Activated naive CD4-positive, alpha-beta T cell treated with anti-CD3 and anti-CD28 coated beads, Interleukin-2, amount 50 U/mL, for 72 hours (primary cell): ENCODE results near the gene MIDN. TPM values are rescaled to one million over a fixed set of nuclear protein-coding genes. Genes with fewer than 3 reads are reported as not detected.

Experiments
- ATAC-seq, 2 donors: fragments of 150-1000 bp; cut with Tn5 transposase; 2 replicates each; pipeline ENCODE4 v1.10.0; 2021; ENCODE audit warnings: mild to moderate bottlenecking in 2 of 2, moderate library complexity in 2 of 2
- DNase-seq, 2 donors: peaks; one replicate each; pipeline ENCODE4 v3.0.0; 2021 to 2022; ENCODE audit warnings: low spot score in 2 of 2
- H3K27ac Mint-ChIP-seq, 2 donors: one replicate each; pipeline ENCODE4 v1.8.0; 2022; ENCODE audit warnings: mild to moderate bottlenecking in 2 of 2, mixed read lengths in 2 of 2
- H3K36me3 Mint-ChIP-seq, 2 donors: one replicate each; pipeline ENCODE4 v1.8.0; 2022; ENCODE audit warnings: mixed read lengths in 2 of 2
- H3K9me3 Mint-ChIP-seq, 2 donors: one replicate each; pipeline ENCODE4 v1.8.0; 2022; ENCODE audit warnings: mixed read lengths in 2 of 2
- total RNA-seq, 2 donors: library from RNA; stranded (reverse); gene quantifications; one replicate each; pipeline ENCODE4 v1.2.3, GENCODE V29; 2022

The MIDN gene
- total RNA-seq, 2 donors from 2014 or later, result 52.9 to 113 TPM

DNA sequence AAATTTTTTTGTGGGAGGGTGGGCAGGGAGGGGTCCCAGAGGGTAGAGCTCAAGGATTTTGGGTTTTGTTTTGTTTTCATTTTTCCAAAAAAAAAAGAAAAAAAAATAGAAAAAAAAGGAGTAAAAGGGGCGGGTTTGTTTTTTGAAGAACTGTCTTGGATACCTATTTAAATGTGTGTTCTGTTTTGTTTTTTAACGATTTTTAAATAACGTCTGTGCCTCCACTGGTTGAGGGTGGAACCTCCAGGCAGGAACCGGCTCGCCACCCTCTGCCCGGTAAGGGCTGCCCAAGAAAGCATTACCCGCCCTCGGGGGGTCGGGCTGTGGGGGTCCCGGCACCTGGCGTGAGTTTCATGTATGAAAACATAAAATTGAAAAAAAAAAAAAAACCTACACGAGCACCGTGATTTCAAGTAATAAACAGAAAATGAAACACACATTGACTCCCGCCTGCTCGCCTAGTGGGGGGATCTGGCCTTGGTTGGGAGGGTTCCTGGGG is 10.4 kb downstream of the MIDN start:
- ATAC-seq, result no peak
- no peak for DNase-seq
- Mint-ChIP-seq H3K27ac (peak overlapping the region; percentile 92 to 96), H3K9me3 (no peaks in the 10 kb centered on the region), H3K36me3 (peaks cover 16 to 25% of the 10 kb centered on the region in 2 donors)

DNA sequence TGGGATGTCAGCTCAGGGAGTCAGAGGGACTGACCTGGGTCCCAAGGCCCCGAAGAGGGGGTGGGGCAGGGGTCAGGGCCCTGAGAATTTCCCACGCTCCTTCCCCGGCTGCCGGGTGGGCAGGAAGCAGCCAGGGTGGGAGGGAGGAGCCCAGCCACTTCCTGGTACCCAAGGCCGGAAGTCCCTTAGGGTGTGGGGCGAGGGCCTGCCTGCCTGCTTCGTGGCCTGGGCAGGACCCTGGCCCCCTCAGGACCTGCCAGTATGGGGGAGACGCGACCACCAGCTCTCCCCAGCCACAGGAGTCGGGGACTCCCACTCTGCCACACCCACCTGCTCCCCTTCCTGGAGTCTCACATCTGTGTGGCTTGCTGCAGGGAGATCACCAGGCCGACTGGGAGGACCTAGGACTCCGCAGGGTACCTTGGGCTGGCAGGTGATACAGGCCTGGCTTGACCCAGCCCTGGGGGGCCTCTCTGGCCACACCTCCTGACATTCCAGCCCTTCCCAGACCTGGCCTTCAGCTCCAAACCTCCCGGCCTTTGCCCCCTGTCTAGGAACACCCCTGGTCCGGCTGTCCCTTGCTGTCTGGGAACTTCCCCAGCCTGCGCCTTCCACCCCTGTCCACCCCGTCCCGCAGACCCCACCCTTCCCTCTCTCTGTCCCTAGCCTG is 11.0 kb downstream of the MIDN start:
- Mint-ChIP-seq H3K27ac (peak overlapping the region; percentile 92 to 96), H3K9me3 (no peaks in the 10 kb centered on the region), H3K36me3 (peaks cover 16 to 25% of the 10 kb centered on the region in 2 donors)
- peak; percentile 69 to 87 for DNase-seq
- ATAC-seq, result peak; percentile 40 to 42

DNA sequence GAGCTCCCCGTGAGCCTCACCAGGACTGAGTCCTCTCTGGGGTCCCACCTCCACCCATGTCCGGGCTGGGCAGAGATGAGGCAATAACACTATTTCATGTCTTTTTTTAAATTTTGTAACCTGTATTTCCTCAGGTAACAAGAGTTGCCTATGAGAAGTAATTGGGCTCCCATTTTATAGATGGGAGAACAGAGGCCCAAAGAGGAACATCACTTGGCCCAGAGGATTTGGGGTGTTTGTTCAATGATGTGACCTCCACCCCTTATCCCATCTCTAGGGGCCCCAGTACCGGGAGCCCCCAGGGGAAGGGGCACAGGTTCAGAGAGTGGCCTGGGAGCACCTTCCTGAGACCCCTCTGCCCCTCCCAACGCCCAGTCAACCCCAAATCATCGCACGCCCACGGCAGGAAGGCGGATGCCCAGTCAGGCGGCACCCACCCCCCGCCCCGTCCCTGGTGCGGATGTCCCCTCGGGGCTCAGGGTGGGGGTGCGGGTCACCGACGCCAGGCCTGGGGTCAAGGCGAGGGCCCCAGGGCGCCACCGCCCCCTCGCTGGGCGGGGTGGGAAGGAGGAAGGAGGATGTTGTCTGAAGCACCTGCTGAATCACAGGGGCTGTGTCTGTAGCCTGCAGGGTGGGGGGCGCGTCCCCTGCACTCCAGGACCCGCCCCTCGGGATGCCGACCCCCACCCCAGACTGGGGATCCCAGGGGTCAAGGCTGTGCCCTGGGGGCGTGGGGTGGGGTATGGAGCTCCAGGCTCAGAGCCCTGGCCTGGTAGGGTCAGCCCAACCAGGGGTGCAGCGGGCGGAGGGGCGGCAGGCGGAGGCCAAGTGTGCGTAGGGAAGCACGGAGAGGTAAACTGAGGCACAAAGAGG is 11.7 kb downstream of the MIDN start:
- Mint-ChIP-seq H3K27ac (peak overlapping the region; percentile 92 to 96), H3K36me3 (peaks cover 10 to 25% of the 10 kb centered on the region in 2 donors), H3K9me3 (no peaks in the 10 kb centered on the region)
- ATAC-seq, result peak; percentile 38 to 47
- peak in 1 of 2 donors; percentile 85 for DNase-seq

DNA sequence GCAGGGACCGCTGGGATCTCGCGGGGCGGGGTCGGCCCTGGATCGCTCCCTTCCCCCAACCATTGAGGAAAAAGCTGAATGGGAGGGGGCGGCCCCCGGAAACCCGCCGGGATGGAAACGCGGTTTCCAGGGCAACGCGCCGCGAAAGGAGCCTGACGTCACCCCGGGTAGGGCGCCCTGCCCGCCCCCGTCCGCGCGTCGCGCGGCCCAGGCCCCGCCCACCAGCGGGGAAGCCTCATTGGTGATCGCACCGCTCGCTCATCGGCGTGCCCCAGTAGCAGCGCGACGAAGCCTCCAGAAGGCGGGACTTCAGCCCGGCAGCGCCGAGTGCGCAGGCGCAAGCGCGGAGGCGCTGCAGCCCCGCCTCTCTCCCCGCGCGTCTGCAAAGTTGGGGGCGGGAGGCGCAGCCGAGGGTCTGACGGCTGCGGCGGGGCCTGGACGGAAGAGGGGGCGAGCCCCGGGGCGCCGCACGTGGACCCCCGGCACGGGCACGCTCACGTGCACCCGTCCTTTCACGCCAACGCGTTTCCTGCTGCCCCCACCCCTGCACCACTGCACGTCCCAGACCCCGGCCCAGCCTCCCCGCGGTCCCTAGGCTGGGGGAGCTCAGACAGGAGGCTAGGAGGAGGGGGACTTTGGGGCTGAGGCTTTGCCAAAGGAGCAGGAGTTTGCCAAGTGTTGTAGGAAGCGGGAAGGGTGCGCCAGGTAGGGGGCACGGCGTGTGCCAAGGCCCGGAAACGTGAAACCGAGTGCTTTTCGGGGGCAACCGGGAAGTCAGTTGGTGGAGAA is 12.6 kb downstream of the MIDN start:
- peaks cover 9 to 25% of the 10 kb centered on the region in 2 donors for H3K36me3 Mint-ChIP-seq
- ATAC-seq (peak; percentile 79 to 87), DNase-seq (peak; percentile 98 to 99)
- H3K9me3 Mint-ChIP-seq, result no peaks in the 10 kb centered on the region
- peak overlapping the region; percentile 92 to 97 for H3K27ac Mint-ChIP-seq

DNA sequence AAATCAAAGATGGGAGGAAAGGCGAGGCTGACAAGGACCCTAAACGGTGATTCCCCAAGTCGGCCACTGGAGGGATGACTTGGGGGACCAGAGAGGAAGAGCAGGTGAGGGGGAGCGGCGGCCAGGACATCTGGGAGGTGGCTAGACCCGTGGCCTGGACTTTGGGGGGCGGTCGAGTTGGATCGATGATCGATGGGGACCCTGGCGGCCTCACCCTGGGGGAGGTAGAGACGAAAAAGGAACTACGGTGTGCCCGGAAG is 13.1 kb downstream of the MIDN start:
- Mint-ChIP-seq H3K9me3 (no peaks in the 10 kb centered on the region), H3K36me3 (peaks cover 9 to 25% of the 10 kb centered on the region in 2 donors), H3K27ac (peak overlapping the region; percentile 92 to 97)
- DNase-seq, result no peak
- no peak for ATAC-seq

DNA sequence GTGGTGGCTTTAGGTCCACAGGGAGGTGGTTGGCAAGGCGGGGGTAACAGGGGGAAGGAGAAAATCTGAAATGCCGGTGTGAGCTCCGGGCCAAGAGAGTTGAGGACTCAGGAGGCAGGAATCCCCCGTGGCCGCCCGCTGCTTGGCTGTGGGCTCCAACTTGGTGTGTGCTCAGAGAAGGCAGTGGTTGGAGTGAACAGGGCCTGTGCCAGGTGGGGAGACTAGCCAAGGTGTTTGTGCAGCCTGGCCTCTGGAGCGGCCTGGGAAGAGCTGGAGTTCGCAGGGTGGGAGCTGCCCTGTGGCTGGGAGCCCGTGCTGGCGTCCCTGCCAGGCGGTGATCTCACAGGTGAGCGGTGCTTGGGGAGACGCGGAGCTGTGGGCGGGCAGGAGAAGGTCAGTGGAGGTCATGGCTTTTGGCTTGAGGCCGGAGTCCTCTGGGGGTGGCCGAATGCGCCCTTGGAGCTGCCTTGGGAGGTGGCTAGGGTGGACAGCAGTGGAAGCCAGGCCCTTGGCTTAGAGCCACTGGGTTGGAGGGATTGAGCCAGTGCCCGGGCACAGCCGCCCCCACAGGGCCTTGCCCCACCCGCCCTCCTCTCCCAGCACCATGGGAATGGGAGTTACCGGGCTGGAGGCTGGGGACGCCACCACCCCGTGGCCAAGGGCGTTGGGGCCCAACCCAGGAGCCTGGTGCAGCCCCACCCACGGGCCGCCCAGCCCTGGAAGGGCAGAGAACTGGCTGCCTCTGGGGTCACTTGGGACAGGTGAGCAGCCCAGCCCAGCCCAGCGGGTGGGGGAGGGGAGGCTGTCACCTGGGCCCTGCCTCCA is 13.6 kb downstream of the MIDN start:
- no peaks in the 10 kb centered on the region for H3K9me3 Mint-ChIP-seq
- no peak for ATAC-seq
- DNase-seq, result no peak
- H3K27ac Mint-ChIP-seq, result peak overlapping the region; percentile 92 to 97
- H3K36me3 Mint-ChIP-seq, result peaks cover 9 to 25% of the 10 kb centered on the region in 2 donors

DNA sequence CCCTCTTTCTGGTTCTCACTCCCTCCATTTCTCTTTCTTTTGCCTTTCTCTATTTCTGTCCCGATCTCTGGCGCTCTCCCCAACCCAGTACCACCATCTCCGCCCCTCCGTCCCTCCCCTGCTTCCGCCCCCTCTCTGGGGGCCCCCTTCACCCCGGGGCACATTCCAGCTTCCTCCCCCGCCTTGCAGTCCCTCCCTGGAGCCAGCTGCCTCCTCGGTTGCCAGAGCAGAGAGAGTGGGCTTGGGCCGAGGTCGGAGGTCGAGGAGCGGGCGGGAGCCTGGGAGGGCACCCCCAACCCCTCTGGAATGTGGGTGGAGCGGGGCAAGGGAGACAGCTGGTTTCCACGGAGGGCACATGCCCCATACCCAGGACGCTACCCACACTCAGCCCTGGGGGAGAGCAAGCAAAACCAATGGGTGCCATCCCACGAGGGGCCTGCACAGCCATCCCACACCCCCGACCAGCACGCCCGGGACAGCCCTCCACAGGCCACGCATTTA is 14.3 kb downstream of the MIDN start:
- no peak for DNase-seq
- Mint-ChIP-seq H3K9me3 (no peaks in the 10 kb centered on the region), H3K27ac (peak overlapping the region in 1 of 2 donors; percentile 53), H3K36me3 (peaks cover 9 to 22% of the 10 kb centered on the region in 2 donors)
- ATAC-seq, result no peak

DNA sequence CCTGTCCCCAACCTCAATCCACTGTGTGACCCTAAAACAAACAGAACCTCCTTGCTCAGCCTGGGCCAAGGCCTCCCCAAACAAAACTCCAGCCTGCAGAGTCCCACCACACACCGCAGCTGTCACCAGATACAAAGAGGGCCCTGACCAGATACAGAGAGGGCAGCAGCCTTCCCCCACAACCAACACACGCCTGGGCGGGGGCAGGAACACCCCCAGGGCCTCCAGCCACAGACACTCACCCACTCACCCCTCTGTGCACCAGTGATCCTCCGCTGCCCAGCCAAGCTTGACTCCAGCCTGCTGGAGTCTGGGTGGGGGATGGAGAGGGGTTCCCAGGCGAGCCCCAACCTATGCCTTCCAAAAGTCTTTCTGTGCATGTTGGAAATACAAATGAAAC is 14.8 kb downstream of the MIDN start:
- Mint-ChIP-seq H3K27ac (peak overlapping the region in 1 of 2 donors; percentile 53), H3K9me3 (no peaks in the 10 kb centered on the region), H3K36me3 (peaks cover 9 to 21% of the 10 kb centered on the region in 2 donors)
- ATAC-seq (no peak), DNase-seq (no peak)

DNA sequence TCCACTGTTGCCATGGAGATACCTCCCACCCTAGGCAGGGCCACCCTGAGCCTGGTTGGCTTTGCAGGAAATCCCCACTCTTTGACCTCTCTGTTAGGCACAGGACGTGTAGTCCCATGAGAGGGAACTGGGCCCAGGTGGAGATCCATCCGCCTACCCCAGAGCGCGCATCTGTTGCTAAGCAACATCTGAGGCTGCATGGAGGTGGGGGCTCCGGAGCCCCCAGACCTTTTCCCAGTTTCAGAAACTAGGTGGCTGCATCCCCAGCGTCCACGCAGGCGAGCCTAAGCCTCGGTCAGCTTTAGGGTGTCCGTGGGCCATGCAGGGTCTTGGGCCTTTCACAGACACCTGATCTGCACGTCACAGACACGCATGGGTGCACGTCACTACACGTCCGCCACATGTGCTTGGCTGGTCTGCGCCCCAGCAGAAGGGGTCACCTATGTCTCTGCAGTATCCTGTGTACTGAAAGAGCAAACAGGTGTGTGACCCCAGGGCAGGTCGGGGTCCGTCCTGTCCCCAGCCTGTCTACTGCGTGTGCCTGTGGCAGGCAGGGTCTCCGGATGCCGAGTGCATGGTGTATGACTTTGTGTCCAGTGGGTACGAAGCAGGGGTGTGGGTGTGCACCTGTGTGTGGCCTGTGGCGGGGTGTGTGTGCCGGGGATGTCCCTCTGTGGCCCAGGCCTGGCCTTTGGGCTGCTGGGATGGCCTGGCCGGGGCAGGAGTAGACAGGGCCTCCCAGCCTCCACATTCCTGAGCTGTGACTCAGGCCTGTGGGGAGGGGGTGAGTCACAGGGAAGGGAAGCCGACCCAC is 16.6 kb downstream of the MIDN start:
- Mint-ChIP-seq H3K36me3 (peaks cover 11 to 12% of the 10 kb centered on the region in 2 donors), H3K9me3 (no peaks in the 10 kb centered on the region), H3K27ac (peak overlapping the region in 1 of 2 donors; percentile 47)
- ATAC-seq, result peak in 1 of 2 donors; percentile 2
- peak in 1 of 2 donors; percentile 77 for DNase-seq

DNA sequence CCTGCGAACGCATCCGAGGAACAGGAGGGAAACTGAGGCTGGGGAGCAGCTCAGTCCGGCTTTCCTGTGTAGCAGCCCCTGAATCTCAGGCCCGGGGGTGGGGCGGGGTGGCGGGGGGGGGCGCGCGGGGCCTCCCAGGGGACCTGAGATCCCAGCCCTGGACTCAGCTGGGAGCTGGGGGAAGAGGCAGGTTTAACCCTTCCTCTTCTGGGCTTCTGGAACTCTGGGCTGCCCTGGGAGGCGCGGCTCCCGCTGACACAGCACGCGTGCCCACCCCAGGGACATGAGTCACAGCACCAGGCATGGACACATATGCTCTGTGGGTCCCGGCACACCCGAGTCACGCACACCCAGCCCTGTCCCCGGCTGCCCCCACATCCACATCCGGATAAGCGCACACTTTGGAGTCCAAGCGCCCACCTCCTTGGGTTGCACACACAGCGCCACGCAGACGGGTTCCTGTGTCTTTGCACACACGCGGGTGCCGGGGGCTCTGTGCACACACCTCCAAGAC is 17.3 kb downstream of the MIDN start:
- peak in 1 of 2 donors; percentile 78 for DNase-seq
- Mint-ChIP-seq H3K27ac (no peak overlapping the region), H3K9me3 (no peaks in the 10 kb centered on the region)

DNA sequence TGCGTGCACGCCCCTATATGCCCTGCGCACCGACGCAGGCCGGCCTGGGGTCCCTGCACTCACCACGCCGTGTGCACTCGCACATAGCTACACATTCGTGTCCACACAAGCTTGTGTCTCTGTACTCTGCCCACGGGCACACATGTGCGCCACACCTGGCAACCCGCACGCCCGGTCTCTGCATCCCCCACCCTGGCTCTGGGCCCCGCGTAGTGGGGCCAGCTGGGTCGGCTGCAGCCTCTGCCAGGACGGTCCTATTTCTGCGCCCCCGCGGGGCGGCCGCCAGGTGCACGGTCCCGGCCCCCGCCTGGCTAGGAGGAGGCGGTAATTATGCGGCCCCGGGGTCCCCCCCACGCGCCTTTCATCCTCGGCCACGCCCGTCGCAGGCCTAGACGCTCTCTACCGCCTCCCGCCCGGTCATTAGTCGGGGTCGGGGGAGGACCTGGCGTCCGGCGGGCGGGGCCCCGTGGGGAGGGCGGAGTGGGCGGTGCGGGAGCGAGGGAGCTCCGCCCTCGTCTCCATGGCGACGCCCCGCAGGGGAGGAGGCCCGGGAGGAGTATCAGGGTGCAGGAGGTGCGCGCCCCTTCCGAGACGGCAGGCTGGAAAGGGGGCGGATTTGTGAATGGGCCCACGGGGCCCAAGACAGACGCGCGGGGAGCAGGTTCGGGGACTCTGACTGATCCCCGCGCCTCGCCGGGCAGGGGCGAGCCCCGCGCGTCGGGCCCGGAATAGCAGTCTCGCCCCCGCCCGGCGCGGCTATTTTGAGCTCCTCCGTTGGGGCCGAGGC is 17.9 kb downstream of the MIDN start:
- Mint-ChIP-seq H3K27ac (no peak overlapping the region), H3K36me3 (peaks cover 23% of the 10 kb centered on the region in 2 donors), H3K9me3 (no peaks in the 10 kb centered on the region)
- DNase-seq, result peak; percentile 91 to 92
- ATAC-seq, result peak; percentile 42 to 58

More for the DNA sequence above, 17.3 kb downstream of the MIDN start:
- ATAC-seq, result peak; percentile 0 to 33
- H3K36me3 Mint-ChIP-seq, result peaks cover 18 to 19% of the 10 kb centered on the region in 2 donors

DNA sequence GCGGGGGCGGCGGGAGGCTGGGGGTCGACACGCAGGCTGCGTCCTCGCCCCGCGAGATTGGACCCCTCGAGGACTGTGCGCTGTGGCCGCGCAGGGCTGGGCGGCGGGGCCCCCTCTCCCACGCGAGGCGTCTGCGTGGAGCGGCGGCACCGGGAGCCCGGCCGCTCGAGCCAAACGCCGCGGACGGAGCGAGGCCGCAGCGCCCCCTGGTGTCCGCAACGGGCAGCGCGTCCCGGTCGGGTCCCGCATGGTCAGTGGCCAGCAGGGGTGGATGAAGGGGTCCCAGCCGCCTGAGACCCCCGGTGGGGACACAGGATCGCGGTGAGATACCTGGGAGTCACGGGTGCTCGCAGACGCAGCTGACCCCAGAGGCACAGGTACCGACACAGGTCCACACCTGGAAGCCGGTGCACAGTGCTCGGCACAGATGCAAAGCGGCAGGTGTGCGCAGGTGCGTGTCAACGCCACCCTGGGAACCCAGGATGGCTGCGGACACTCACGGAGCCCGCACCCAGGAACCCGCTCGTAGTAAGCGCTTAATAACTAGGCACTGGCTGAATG is 18.6 kb downstream of the MIDN start:
- Mint-ChIP-seq H3K27ac (no peak overlapping the region), H3K36me3 (peaks cover 23% of the 10 kb centered on the region in 2 donors), H3K9me3 (no peaks in the 10 kb centered on the region)
- peak; percentile 82 to 86 for DNase-seq
- peak; percentile 2 to 11 for ATAC-seq

DNA sequence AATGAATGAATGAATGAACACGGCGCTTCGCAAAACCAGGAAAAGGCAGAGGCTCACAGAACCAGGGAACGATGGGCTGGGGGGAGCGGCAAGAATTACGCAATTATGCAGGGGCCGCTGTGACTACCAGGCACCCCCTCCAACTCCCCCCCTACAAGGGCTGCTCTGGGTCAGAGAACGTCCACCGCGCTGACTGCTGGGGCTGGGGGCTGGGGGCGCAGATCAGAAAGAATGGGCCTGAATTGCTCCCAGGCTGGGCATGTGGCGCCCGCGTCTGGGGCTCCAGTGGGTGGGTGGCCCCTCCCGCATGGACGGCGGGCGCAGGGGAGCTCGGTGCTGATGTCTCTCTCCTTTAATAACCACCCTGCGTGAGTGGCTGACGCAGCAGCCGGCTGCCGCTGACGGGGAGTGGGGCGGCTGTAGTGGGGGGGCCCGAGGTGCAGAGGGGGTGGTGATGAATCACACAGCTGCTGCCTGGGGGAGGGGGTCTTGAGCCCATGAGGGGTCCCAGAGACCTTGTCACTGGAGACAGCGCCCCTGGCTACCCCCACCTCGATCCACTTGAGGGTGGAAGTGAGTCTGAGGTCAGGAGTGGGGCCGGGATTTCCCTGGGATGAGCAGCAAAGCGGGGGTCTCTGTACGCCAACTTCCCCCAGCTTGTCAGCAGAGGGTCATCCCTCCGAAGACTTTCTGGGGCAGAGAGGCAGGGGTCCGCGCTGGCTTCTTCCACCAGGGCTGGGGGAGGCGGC is 19.3 kb downstream of the MIDN start:
- no peak for DNase-seq

More for the DNA sequence above, 19.3 kb downstream of the MIDN start:
- no peak for ATAC-seq
- H3K36me3 Mint-ChIP-seq, result peaks cover 27 to 28% of the 10 kb centered on the region in 2 donors
- H3K9me3 Mint-ChIP-seq, result no peaks in the 10 kb centered on the region
- H3K27ac Mint-ChIP-seq, result no peak overlapping the region
